Right ventricle myocardium superior (tissue), 1 donor: ENCODE results near the gene ATAD5. TPM values are rescaled to one million over a fixed set of nuclear protein-coding genes. Genes with fewer than 3 reads are reported as not detected.
"Not testable (repeated sequence)": the region's sequence is repeated elsewhere in the genome, so short reads cannot be mapped to it uniquely, and the experiment has no call there.

Experiments used
- ATAC-seq: fragments of 200-7000 bp; cut with Tn5 transposase; one replicate; pipeline ENCODE4 v1.9.1; 2020; ENCODE audit warnings: mild to moderate bottlenecking; ENCODE audit not compliant: poor library complexity
- DNase-seq: peaks from one replicate; pipeline ENCODE4 v3.0.0-alpha.2; 2020
- intact Hi-C: fragments of 100-400 bp; cut with DNase I; formaldehyde crosslinking; loops from one replicate; pipeline ENCODE4 v1.11.2; 2022
- long read RNA-seq: library from polyadenylated mRNA; unstranded; transcript quantifications from one replicate; pipeline ENCODE4 v2.0.0, GENCODE V29; 2021
- total RNA-seq: library from RNA; stranded (reverse); fragmentation: NEBNext Ultra II Directional; extraction: Animal tissue kit (Norgen Biotek cat#: 25700); gene quantifications from one replicate; pipeline ENCODE4 v1.2.1, GENCODE V29; 2021
- donor health status: DM: no; HTN: yes; CAD: no; lungs with severe emphysema.

The ATAD5 gene
- 0.38 TPM for total RNA-seq
- long read RNA-seq = 0 reads

GRCh38 chr17:30831663-30832437, at the start of gene ATAD5:
ATAD5 (plus strand) TSS chr17:30831966; CDS start chr17:30832348, 382 bp downstream.
- DNase-seq (peak; percentile 96), ATAC-seq (peak; percentile 98)
- intact Hi-C loops = no loop called here

- ATAC-seq = no peak
Measured at GRCh38 chr17:30782206-30782605, 49.6 kb upstream of the ATAD5 start.

GRCh38 chr17:30788918-30789317, 42.8 kb upstream of the ATAD5 start:
- ATAC-seq = no peak
- no peak for DNase-seq
- intact Hi-C loops = no loop called here

More at GRCh38 chr17:30782206-30782605, 49.6 kb upstream of the ATAD5 start:
- intact Hi-C loops = no loop called here
- no peak for DNase-seq

- ATAC-seq (no peak), DNase-seq (no peak)
- intact Hi-C loops = no loop called here
Measured at GRCh38 chr17:30790279-30790678, 41.5 kb upstream of the ATAD5 start.

- DNase-seq = no peak
- intact Hi-C loops = no loop called here
- ATAC-seq = no peak
Measured at GRCh38 chr17:30793282-30793977, 38.3 kb upstream of the ATAD5 start.

- intact Hi-C loops = no loop called here
- DNase-seq = no peak
- ATAC-seq = no peak
Measured at GRCh38 chr17:30794372-30794771, 37.4 kb upstream of the ATAD5 start.

GRCh38 chr17:30796016-30796415, 35.8 kb upstream of the ATAD5 start:
- ATAC-seq = no peak
- intact Hi-C loops = no loop called here
- DNase-seq = no peak

GRCh38 chr17:30801671-30802070, 30.1 kb upstream of the ATAD5 start:
- DNase-seq (no peak), ATAC-seq (no peak)
- intact Hi-C loops = no loop called here

- ATAC-seq (no peak), DNase-seq (no peak)
- intact Hi-C loops = no loop called here
Measured at GRCh38 chr17:30805944-30806456, 25.8 kb upstream of the ATAD5 start.

GRCh38 chr17:30807896-30808295, 23.9 kb upstream of the ATAD5 start:
- DNase-seq = no peak
- ATAC-seq = no peak
- intact Hi-C loops = no loop called here

- peak; percentile 34 for ATAC-seq
- intact Hi-C loops = no loop called here
- no peak for DNase-seq
Measured at GRCh38 chr17:30808785-30809286, 22.9 kb upstream of the ATAD5 start.

GRCh38 chr17:30809867-30810266, 21.9 kb upstream of the ATAD5 start:
- intact Hi-C loops = no loop called here
- ATAC-seq = no peak
- DNase-seq = no peak

- DNase-seq (no peak), ATAC-seq (peak; percentile 41)
- intact Hi-C loops = no loop called here
Measured at GRCh38 chr17:30812218-30813177, 19.3 kb upstream of the ATAD5 start.

- DNase-seq, ATAC-seq, intact Hi-C loops: not testable (repeated sequence)
Measured at GRCh38 chr17:30814236-30814635, 17.5 kb upstream of the ATAD5 start.

- intact Hi-C loops, ATAC-seq, DNase-seq: not testable (repeated sequence)
Measured at GRCh38 chr17:30814860-30815259, 16.9 kb upstream of the ATAD5 start.

GRCh38 chr17:30816165-30816564, 15.6 kb upstream of the ATAD5 start:
- no peak for DNase-seq
- intact Hi-C loops = no loop called here
- ATAC-seq = no peak

- intact Hi-C loops = no loop called here
- ATAC-seq (no peak), DNase-seq (no peak)
Measured at GRCh38 chr17:30819971-30820705, 11.6 kb upstream of the ATAD5 start.
